Posterior vena cava (tissue), 2 donors: Measurements from ENCODE around the gene SCAMP4. TPM values are rescaled to one million over a fixed set of nuclear protein-coding genes. Genes with fewer than 3 reads are reported as not detected.

Experiments used
- DNase-seq: peaks from one replicate; pipeline ENCODE4 v3.0.0-alpha.2; 2020; ENCODE audit warnings: low spot score
- intact Hi-C, 2 donors: fragments of 100-400 bp; cut with DNase I; formaldehyde crosslinking; loops; one replicate each; pipeline versions ENCODE4 v1.14.1 to v1.14.2; 2022 to 2023
- total RNA-seq, 2 donors: library from RNA; stranded (reverse); fragmentation: NEBNext Ultra II Directional; extraction: Animal tissue kit (Norgen Biotek cat#: 25700); gene quantifications; one replicate each; pipeline ENCODE4 v1.2.1, GENCODE V29; 2021
- donor health status: DM: yes; HTN: yes; CAD: no.
- donor health status: DM: yes; HTN: yes; CAD: no.

The SCAMP4 gene
- total RNA-seq, 2 donors from 2014 or later = 35.6 to 36.6 TPM

- no peak for DNase-seq
- intact Hi-C loops = no loop called here
These were observed 44.3 kb downstream of the SCAMP4 start for GRCh38 chr19:1949304-1950101.

DNA sequence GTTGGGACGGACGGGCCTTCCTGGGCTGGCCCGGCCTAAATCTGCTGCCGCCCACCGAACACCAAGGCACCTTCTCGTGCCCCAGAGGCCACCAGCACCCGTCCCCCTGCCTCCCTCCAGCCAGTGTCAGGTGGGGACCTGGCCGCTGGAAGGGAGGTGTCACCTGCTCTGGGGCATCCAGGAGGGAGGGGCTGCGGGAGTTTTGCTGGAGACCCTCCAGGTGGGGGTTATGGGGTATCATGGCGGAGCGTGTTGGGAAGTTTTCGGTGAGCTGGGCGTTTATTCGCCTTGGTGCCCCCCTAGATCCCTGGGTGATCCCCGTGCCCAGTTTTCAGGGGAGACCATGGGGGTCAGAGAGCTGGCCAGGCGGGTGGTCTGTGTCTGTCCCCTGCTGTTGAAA, 45.4 kb downstream of the SCAMP4 start:
- no peak for DNase-seq
- intact Hi-C loops = no loop called here

DNA sequence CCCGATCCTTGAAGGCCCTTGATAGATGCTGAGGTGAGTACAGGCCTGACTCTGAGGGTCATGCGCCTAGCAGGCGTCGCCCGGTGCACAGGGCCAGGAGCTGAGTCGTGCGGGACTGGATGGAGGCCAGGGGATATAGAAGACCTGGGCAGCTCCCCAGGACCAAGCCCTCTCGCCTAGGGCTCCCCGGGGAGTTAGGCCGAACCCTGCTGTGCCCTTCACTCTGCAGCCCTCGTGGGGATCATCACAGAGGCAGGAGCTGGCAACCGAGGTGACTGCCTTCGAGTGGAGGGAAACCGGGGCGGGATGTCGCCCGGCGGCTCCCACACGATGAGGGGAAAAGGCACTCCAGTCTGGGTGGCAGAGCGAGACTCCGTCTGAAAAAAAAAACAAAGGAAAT, 47.4 kb downstream of the SCAMP4 start:
- intact Hi-C loops = loop anchor here in 1 of 2 donors (2.0 kb wide), 1 partner anchor 42 kb away; no protein-coding TSS in a partner anchor
- DNase-seq = no peak

GRCh38 chr19:1953037-1953436, 47.8 kb downstream of the SCAMP4 start:
- no peak for DNase-seq
- intact Hi-C loops = loop anchor here in 1 of 2 donors (2.0 kb wide), 1 partner anchor 42 kb away; no protein-coding TSS in a partner anchor

GRCh38 chr19:1953441-1954094, 48.4 kb downstream of the SCAMP4 start:
- DNase-seq = no peak
- intact Hi-C loops = loop anchor here in 1 of 2 donors (2.0 kb wide), 1 partner anchor 41 kb away; no protein-coding TSS in a partner anchor

- no peak for DNase-seq
- intact Hi-C loops = no loop called here
These were observed 49.3 kb downstream of the SCAMP4 start for GRCh38 chr19:1954532-1954933.

DNA sequence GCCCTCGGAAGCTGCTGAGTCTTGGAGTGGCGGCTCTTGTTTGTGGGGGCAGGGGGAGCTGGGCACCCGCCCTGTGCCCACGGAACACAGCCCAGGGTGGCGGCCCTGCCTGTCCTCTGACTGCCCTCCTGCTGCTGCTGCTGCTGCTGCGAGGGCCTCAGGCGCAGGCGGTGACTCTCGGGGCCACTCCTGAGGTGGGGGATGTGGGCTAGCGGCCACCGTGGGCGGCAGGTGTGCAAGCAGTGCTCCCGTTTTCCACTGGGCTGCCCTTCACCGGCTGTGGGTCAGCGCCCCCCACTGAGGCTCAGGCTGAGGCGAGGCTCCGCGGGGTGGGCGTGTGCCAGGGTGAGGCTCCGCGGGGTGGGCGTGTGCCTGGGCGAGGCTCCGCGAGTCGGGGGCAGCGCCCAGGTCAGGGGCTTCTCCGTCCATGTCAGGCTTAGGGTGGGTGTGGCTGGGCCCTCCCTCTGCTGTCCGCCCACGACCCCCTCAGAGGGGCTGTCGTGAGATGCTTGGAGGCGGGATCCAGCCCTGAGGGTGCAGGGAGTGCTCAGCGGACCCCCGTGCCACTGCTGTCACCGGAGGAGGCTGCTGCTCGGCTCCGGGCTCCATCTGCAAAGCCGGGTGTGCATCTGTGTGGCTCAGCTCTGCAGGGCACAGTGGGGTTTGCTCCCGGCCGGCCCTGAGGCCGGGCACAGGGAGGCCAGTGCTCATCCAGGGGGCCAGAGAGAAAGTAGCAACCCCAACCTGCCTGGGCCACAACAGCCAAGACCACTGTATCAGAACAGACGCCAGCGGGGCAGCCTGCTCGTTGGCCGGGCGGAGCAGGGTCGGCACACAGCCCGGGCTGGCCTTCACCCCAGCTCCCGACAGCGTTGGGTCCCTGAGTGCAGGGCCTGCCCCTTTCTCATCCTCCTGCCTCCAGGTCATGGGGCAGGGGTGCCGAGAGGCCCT, 50.2 kb downstream of the SCAMP4 start:
- intact Hi-C loops = no loop called here
- no peak for DNase-seq

DNA sequence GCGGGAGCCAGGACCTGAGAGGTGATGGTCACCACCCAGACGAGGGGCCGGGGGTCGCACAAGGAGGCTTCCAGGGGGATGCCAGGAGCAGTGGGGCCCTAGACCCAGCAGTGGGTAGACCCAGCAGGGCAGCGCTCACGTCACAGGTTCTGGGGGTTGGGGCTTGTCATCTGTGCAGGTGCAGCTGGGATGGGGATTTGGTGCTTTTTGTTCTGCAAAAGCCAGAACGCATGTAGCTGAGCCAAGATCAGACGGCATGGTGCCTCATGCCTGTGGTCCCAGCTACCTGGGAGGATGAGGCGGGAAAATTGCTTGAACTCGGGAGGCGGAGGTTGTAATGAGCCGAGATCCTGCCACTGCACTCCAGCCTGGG, 50.9 kb downstream of the SCAMP4 start:
- DNase-seq = no peak
- intact Hi-C loops = no loop called here

GRCh38 chr19:1956868-1957492, 51.8 kb downstream of the SCAMP4 start:
- intact Hi-C loops = no loop called here
- DNase-seq = no peak

GRCh38 chr19:1957562-1958248, 52.5 kb downstream of the SCAMP4 start:
- DNase-seq = no peak
- intact Hi-C loops = no loop called here

- intact Hi-C loops = no loop called here
- DNase-seq = peak; percentile 78
These were observed 54.9 kb downstream of the SCAMP4 start for GRCh38 chr19:1959928-1960589.

GRCh38 chr19:1961000-1961883, 56.0 kb downstream of the SCAMP4 start:
- DNase-seq = no peak
- intact Hi-C loops = no loop called here

- intact Hi-C loops = no loop called here
These were observed 57.5 kb downstream of the SCAMP4 start for GRCh38 chr19:1962674-1963073.

GRCh38 chr19:1967087-1967608, 61.9 kb downstream of the SCAMP4 start:
- no peak for DNase-seq
- intact Hi-C loops = no loop called here

More at GRCh38 chr19:1962674-1963073, 57.5 kb downstream of the SCAMP4 start:
- no peak for DNase-seq

- intact Hi-C loops = no loop called here
- no peak for DNase-seq
These were observed 63.3 kb downstream of the SCAMP4 start for GRCh38 chr19:1968279-1969175.
